ENCODE measurements around the gene BCL2L1.

BCL2L1 gene

DNA sequence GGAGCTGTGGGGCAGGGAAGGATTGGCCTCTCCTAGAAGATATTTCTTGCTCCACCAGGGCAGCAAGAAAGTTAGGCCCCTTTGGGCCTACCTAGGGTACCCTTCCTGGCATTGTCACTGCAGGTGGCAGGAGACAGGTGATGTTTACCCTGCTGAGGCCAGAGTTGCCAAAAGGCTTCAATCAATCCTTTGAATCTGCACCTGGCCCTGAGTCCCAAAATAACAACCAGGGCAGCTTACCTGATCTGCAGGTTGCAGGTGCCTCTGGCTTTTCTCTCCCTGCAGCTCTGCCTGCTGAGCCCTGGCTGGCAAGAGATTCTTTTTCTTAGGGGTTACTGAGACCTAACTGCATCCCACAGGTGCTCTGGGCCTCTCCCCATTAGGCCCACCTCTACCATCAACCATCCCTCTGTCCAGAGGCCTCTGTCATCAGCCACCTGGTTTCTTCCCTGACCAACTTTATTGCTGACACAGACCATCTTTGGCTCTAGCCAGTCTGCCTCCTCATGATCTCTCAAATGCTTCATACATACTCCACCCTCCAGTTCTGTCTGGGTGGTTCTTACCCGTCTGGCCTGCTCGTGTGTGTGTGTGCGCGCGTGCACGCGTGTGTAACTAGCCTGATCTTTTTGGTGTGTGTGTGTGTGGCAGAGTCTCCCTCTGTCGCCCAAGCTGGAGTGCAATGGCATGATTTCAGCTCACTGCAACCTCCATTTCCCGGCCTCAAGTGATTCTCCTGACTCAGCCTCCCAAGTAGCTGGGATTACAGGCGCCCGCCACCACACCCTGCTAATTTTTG, 13.7 kb downstream of the BCL2L1 start:
- no peak for DNase-seq

DNA sequence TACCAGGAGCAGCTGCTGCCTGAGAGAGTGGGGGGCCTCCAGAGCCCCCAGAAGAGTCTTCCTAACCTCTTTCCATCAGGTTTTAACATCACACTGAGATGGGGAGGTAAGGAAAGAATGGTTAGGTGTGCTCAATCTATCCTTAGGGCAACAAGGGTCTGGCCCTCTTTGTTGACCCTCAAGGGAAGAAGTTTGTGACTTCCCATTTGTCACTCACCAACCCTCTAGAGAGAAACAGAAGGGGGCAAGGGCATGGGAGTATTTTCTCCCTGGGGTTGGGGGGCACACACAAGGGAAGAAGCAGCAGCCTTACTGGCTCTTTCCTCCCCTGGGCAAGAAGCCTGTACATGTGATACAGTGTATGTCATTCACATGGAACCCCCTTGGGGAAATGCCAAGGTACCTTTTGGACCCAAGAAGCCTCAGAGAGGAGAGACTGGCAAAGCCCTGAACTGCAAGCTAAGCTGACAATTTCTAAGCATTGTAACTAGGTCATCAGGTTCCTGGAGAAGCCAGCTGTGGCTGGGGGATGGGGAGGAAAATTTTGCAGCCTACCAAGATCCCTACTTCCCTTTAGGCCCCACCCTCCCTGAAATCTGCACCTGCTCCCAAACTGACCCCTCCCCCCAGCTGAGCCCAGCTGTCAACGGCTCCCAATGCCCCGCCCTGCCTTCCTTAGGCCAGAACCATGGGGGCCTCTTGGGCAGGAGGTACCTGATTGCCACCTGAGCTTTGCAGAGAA, 14.5 kb downstream of the BCL2L1 start:
- no peak for DNase-seq

DNA sequence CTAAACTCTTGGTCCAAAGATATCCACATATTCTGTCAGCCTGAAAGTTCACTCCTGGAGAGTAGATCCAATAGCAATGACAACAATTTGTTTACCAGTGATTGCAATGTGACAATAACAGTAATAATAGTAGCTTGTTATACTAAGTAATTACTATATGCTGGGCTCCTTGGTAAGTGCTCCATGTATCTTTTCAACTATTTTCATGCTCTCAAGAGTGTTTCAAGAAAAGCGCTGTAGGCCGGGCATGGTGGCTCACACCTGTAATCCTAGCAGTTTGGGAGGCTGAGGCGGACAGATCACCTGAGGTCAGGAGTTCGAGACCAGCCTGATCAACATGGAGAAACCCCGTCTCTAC, 15.4 kb downstream of the BCL2L1 start:
- DNase-seq: no peak

DNA sequence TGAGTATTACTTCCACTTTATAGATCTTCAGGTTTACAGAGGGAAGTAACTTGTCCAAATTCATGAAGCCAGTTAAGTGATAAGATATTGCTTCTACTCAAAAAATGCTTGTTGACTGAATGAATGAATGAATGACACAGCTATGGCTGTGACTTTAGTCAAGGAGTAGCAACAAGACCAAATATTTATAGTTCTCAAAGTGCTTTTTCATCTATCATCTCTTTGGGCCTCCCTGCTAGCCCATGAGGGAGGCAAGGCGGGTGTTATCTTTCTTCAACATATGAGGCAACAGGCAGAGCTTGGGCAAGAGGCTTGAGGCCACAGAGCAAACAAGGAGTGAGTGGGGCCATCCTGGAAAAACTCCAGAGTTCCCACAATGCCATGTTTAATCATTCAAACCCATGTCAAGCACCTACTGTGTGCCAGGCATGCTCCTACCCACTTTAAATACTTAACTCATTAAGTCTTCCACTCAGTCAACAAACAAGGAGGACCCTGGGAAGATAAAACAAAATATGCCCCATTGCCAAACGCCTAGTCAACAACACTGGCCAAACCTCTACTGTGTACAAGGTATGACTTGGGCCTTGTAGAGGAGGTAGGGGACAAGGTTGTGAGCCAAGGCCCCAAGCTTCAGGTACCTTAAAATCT, 15.9 kb downstream of the BCL2L1 start:
- no peak for DNase-seq

DNA sequence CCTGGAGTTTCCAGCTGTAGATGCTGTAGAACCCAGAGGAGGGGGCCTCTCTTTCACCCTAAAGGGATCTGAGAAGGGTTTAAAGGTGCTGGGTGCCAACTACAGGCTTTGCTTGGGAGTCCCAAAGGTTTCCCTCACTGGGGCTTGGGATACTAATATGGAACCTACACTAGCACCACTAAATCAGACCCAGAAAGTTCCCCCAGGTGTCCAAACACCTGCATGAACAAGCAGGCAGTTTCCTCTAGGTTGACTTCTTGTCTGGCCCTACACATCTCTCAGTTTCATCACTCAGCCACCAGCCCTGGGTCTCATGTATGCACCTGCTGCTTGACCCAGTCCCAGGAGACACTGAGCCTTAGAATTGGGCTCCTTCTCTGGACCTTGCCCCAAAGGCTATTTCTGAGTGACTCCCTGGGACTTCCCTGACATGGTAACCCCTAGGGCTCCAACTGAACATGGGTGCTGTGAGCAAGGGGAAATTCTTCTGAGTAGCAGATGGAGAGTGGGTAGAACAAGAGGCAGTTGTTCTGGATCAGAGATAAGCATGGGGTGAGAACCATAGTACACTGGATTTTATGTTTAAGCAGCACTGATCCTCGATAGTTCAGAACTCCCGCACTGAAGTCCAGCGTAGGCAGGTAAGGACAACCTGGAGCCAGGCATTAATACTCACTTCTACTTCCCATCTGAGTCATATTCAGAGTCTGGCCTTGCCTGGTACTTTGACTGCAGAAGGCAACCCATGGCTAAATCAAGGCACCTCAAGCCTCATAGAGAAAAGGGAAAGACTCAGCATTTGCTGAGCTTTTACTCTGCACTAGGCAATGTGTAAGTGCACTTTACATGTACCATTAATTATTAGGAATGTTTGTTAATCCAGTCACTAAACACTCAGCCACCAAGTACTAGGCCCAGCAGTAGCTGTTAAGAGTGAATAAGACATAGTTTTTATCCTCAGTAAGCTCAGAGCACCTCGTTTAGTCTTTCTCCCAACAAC, 16.8 kb downstream of the BCL2L1 start:
- no peak for DNase-seq

DNA sequence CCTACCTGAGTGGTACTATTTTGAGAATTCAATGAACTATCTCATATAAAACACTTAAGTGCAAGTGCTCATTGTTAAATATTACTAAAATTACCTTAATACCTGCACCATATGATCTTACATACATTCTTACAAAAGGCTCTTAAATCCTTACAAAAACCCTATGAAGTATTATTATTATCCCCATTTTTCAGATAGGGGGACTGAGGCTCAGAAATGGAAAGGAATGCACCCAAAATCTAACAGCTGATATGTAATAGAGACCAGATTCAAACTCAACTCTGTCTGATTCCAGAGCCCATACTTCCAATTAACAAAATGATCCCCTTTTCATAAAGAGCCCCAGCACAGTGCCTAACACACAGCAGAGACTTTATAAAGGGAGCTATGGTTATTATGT, 17.5 kb downstream of the BCL2L1 start:
- no peak for DNase-seq

DNA sequence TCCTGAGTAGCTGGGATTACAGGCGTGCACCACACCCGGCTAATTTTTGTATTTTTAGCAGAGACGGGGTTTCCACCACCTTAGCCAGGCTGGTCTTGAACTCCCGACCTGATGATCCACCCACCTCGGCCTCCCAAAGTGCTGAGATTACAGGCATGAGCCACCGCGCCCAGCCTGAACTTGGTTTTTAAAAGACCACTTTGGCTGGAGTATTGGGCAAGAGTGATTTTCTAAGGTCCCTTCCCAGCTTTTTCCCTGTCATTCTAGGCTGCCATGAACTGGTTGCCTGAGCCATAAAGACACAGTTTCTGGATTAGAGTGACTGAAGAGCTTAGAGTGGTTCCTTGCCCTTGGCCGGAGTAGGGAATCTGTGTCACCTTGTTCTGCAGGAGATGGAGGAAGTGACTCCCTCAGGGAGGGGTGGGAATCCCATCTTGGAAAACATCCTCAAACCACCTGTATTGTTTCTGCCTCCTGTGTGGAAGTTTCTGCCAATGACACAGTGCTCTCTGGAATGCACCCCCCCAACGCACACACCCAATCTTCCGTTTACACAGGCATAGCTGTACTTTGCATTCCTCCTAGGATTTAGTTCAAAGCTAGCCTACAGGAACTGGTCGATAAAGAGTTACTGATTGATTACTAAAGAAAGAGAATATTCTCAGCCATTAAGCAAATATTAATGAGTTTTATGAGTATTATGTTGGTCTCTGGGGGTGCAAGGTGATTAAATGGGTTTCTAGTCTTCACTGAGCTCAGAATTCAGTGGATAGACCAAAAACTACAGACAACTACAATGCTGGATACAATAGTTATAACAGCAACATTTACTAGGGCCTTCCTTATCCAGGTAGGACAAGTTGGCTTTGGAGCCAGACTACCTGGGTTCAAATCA, 18.2 kb downstream of the BCL2L1 start:
- DNase-seq: no peak

DNA sequence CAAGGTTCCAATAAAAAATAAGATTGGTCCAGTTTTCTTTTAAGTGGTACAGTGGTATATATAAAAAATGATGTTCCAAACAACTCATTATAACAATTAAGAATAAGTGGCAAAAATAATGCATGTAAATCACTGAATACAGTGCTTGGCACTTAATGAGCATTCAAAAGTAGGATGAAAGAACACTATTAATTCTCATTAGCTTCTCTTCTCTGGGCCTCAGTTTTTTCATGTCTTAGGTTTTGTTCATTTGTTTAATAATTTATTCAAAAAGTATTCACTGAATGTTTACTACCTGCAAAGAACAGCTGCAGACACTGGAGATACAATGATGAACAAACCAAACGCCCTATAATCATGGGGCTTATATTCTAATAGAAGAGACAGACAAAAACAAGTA, 21.1 kb downstream of the BCL2L1 start:
- no peak for DNase-seq

DNA sequence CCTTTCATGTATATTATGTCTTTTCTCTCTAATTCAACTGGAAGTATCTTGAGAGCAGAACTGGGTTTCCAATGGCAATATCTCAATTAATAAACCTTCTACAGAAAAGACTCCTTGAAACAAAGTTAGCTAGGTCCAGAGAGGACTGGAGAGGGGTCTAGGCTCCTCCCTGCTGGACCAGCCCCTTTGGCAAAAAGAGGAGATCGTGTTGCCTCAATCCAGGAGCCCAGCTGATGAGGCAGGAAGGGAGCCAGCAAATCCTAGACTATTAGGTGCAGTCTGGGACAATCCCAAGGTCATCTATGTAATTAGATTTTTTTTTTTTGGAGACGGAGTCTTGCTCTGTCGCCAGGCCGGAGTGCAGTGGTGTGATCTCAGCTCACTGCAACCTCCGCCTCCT, 21.9 kb downstream of the BCL2L1 start:
- no peak for DNase-seq

DNA sequence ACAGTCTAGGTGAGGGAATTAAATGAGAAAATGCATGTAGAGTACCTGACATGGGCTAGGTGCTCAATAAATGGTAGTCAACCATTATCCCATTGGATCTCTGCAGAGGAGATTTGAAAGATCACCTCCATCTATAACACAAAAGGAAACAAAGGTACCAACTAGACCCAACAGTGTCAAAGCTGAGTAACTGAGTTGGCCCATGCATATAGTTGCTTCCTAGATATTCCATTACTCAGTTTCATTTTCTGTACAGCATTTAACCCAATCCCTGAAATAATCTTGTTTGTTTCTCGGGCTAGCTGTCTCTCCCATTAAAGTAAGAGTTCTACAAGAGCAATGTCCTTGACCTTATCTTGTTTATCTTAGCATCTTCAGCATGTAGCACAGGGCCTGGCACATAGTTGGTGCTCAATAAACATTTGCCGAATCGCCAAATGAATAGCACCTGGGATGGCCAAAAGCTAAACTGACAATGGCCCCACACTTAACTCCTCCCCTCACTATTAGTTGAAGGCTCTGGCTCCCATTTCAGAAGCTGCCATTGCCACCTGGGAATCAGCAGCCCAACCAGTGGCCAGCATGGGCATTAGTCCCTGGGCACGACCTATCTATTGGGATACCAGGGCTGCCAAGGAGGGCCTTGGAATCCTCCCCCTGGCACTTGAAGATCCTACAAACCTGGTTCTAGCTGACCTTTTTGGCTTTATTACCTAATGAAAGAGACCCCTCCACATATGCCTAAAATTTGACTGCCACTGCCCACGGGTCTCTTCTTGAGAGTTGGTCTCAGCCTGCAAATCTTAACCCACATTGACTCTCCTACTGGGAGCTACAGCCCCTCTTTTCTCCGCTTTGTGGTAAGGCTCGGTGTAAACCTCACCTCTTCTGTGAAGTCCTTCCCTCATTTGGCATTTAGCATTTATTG, 22.6 kb downstream of the BCL2L1 start:
- DNase-seq: no peak

DNA sequence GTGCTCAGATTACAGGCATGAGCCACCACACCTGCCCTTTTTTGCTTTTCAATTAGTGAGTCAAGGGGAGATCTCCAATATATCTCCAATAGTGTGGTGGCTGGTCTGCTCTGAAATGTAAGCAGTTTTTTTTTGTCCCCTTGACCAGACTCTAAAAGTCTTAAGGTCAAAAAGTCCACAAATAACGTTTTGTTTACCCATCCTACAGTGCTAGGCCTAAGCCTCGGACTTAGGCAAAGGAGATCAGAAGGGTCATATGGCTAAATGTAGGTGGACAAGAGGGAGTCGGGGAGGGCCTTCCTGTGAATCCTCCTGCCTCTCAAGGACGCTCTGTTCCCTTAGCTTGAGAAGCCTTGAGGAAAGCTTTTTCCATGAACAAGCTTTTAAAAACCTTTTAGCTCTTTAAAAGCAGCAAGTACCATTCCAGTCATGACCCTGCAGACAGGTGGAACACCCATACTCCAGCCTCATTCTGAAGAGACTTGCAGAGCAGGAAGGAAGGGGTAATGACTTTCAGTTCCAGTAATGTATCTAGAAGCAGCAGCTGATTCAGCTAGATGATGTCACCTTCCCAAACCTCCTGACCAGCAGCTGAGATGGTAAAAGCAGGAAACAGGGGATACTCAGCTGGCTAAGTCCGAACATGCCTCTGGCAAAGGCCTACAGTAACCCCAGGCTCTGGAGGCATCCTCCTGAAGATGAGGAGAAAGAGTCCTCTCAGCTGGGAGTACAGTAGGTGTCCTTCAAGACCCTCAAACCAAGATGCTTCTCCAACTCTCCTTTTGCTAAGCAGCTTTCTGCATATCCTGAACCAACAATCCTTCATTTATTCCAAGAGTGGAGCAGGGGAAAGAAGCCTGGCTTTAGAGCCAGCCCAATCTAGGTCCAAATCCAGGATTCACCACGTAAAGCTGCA, 23.6 kb downstream of the BCL2L1 start:
- no peak for DNase-seq

DNA sequence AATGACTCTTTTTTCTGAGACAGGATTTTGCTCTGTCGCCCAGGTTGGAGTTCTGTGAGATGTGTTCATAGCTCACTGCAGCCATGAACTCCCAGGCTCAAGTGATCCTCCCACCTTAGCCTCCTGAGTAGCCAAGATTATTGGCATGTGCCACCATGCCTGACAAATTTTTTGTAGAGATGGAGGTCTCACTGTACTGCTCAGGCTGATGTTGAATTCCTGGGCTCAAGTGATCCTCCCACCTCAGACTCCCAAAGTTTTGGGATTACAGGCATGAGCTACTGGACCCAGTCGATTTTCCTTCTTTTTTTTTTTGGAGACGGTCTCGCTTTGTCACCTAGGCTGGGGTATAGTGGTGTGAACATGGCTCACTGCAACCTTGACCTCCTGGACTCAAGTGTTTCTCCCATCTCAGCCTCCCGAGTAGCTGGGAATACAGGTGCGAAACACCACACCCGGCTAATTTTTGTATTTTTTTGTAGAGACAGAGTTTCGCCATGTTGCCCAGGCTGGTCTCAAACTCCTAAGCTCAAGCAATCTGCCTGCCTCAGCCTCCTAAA, 24.3 kb downstream of the BCL2L1 start:
- no peak for DNase-seq

DNA sequence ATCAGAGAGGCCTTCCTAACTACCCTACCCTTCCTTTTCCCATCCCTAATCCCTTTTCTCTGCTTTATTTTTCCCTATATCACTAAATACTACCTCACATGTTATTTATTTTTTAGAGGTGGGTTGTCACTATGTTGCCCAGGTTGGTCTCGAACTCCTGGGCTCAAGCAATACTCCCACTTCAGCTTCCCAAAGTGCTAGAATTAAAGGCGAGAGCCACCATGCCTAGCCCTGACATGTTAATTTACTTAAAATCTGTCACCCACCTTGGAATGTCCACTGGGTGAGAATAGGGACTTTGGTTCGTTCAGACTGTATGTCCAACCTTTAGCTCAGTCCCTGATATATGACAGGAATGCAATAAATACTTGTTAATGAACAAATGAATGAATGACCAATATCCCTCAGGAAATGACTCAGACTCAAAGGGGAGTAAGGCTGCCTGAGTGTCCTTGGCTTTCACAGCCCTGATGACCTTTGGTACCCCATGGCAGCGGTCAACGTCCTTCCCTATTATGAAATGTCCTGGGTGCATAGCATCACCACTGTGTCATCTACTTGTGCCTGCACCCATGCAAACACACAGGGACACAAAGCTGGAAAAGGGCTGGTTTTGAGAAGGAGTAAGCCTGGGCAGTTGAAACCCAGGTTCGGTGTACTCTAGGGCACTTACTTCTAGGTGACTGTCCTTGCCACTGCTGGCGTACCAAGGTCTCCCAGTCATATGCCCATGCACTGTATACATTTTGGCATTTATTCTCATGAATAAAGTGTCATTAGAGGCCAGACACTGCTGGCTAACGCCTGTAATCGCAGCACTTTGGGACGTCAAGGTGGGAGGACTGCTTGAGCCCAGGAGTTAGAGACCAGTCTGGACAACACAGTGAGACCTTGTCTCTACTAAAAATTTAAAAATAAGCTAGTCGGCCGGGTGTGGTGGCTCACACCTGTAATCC, 26.5 kb downstream of the BCL2L1 start:
- DNase-seq: no peak

DNA sequence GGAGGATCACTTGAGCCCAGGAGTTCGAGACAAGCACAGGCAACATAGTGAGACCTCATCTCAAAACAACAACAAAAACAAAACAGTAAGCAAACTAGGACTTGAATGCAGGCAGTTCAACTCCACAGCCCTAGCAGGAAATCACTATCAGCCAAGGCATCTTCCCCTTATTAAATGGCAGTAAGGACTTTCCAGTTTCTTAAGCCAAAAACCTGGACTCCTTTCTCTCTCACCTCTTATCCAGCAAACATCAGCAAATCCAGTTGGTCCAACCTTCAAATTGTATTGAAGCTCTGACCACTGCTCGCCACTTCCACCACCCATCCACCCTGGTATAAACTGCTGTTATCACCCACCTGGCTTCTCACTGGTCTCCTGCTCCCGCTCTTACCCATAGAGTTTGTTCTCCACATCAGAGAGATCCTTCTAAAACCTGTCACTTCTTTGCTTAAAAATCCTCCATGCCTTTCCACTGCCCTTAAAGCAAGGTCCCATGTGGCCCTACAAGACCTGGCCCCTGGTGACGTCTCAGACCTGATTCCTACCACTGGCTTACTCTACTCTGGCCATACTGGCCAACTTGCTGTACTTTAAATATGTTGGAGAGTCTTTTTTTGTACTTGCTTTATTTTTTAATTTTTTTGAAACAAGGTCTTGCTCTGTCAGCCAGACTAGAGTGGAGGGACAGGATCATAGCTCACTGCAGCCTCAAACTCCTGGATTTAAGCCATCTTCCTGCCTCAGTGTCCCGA, 27.6 kb downstream of the BCL2L1 start:
- no peak for DNase-seq

DNA sequence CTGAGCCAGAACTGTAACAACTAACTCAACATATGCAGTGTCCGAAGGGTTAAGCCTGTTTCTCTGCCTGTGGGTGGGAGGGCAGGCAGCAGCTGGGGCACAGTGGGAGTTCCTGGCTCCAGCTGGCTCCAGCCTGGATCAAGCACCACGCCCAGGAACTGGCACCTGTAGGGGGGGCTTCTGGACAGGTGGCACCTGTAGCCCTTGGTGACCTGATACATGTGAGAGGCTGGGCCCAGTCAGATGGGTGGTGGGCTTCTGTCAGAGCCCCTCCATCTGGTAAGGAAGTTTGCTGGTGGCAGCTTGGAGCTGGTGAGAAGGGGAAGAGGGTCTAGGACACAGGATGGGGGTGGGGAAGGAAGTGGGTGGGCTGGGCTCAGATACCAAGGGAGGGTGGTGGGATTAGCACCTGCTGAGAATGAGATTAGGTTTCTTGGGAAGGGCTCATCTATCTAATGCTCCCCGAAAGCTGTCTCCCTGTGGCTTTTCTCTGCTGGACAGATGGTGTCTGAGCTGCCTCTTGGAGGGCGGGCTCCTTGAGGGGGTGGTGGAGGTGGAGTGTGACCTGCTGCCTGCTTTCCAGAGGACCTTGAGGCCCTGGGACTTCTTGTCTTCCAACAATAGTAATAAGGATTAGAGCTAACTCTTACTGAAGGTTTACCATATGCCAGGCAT, 28.5 kb downstream of the BCL2L1 start:
- DNase-seq: no peak

DNA sequence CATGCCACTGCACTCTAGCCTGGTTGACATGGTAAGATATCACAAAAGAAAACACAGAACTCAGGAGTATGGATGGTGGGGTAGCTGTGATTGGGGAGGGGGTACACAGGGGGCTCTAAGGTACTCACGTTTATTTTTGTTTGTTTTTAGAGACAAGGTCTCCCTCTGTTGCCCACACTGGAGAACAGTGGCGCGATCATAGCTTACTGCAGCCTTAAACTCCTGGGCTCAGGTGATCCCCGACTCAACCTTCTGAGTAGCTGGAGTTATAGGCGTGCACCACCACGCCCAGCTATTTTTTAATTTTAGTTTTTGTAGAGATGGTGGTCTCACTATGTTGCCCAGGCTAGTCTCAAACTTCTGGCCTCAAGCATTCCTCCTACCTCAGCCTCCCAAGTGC, 29.3 kb downstream of the BCL2L1 start:
- DNase-seq: no peak

Data from activated gamma-delta T cell (primary cell).